Measurements from ENCODE around the gene POM121C.
"Not testable (repeated sequence)": the region's sequence is repeated elsewhere in the genome, so short reads cannot be mapped to it uniquely, and the experiment has no call there.

Gene POM121C

GRCh38 chr7:75485979-75486643 lies at the start of gene POM121C:
Gene POM121C, minus strand, starts transcription at chr7:75486299. Its CDS starts 44,803 bp downstream, at chr7:75441496.
- DNase-seq (ENCODE audit: low read depth) = peak; percentile 90
- peak within 1 kb of the TSS; percentile 71 for H3K4me3 ChIP-seq (ENCODE audit: low read length)

DNA sequence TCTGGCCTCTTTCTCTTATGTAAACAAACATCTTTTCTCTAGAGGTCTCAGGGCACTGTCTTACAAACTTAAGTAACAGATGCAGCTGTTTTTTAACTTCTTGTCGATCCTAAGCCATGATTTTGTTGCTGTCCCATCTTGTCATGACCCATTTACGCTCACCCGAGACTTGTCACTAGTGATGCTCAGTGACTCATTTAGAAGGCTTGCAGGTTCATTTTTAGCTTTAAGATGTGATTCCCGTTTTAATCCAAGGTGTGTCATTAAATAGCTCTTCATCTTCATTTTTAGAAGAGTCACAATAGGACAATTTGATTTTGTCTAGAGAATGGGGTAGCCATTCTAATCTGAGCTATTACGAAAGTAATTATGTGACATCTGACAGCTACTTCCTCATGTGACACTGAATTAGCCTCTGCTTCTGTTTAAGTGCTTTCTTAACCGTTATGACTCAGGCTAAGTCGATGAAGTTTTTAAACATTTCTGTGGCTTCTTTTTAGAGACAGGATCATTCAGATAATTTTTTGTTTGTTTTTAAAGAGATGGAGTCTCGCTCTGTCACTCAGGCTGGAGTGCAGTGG lies 48.7 kb upstream of the POM121C start:
- peak; percentile 72 for DNase-seq (ENCODE audit: low read depth)
- H3K4me3 ChIP-seq (ENCODE audit: low read length) = no peak overlapping the region
- TF ChIP-seq, protein P1, sequence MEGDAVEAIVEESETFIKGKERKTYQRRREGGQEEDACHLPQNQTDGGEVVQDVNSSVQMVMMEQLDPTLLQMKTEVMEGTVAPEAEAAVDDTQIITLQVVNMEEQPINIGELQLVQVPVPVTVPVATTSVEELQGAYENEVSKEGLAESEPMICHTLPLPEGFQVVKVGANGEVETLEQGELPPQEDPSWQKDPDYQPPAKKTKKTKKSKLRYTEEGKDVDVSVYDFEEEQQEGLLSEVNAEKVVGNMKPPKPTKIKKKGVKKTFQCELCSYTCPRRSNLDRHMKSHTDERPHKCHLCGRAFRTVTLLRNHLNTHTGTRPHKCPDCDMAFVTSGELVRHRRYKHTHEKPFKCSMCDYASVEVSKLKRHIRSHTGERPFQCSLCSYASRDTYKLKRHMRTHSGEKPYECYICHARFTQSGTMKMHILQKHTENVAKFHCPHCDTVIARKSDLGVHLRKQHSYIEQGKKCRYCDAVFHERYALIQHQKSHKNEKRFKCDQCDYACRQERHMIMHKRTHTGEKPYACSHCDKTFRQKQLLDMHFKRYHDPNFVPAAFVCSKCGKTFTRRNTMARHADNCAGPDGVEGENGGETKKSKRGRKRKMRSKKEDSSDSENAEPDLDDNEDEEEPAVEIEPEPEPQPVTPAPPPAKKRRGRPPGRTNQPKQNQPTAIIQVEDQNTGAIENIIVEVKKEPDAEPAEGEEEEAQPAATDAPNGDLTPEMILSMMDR (conservative IDR thresholded peaks at IDR 0.05; ENCODE audit: low read length) = no peak

DNA sequence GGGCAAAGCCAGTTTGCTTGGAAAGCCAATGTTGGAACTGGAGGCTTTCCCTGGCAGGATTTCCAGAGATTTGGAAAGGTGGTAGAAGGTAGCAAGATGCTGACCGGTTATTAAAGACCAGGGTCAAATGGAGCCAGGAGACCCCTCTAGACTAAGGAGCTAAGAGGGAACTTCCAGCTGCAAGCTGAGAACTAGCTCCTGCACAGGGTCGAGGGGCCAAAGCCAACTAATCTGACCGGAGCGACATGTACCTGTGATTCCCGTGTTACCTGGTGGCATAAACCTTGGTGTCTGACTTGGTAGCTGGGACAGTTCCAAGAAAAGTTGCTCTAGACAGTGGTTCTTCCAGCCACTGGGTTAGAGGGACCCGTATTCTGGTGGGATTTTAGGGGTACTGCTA lies 47.8 kb upstream of the POM121C start:
- DNase-seq (ENCODE audit: low read depth) = no peak

DNA sequence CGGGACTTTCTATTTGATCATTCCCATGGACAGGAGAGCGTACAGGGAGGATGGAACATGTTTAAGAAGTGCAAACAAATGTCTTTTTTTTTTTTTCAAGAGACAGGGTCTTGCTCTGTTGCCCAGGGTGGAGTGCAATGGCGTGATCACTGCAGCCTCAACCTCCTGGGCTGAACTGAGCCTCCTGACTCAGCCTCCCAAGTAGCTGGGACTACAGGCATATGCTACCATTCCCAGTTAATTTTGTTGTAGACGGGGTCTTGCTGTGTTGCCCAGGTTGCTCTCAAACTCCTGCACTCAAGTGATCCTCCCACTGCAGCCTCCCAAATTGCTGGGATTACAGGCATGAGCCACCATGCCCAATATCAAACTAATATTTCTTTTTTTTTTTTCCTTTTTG lies 46.5 kb upstream of the POM121C start:
- DNase-seq (ENCODE audit: low read depth) = no peak
- no peak overlapping the region for H3K4me3 ChIP-seq (ENCODE audit: low read length)
- TF ChIP-seq, protein P1 (conservative IDR thresholded peaks at IDR 0.05; ENCODE audit: low read length) = no peak

More for the DNA sequence above, 47.8 kb upstream of the POM121C start:
- TF ChIP-seq, protein P1 (conservative IDR thresholded peaks at IDR 0.05; ENCODE audit: low read length) = no peak
- H3K4me3 ChIP-seq (ENCODE audit: low read length) = no peak overlapping the region

- DNase-seq (ENCODE audit: low read depth) = no peak
These were observed 45.3 kb upstream of the POM121C start for GRCh38 chr7:75531359-75531821.

DNA sequence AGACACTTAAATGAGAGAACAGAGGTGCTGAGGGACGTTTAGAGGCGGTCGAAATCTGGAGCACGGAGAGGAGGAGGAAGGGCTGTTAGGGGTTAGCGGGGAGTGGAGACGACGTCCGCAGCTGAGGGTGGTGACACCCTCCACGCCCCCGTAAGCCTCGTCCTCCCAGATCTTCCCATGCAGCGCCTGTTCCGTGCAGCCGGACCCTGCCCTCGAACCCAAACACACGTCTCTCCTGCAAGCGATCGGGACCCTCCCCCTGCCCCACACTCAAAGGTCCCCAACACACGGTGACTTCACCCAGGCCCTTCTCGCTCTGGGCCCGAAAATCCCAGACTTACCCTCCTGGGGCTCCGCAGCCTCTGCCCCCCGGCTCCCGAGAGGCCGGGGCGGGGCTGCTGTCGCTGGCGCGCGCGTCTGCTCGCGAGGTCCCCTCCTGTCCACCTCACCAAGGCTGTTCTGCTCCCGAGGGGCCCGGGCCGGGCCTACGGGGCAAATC lies 41.2 kb upstream of the POM121C start:
- not testable (repeated sequence) for DNase-seq (ENCODE audit: low read depth)

More at GRCh38 chr7:75531359-75531821, 45.3 kb upstream of the POM121C start:
- no peak overlapping the region for H3K4me3 ChIP-seq (ENCODE audit: low read length)
- TF ChIP-seq, protein P1 (conservative IDR thresholded peaks at IDR 0.05; ENCODE audit: low read length) = no peak

GRCh38 chr7:75521727-75522126 lies 35.6 kb upstream of the POM121C start:
- not testable (repeated sequence) for H3K4me3 ChIP-seq (ENCODE audit: low read length); DNase-seq (ENCODE audit: low read depth)

More for the DNA sequence above, 41.2 kb upstream of the POM121C start:
- peak overlapping the region; percentile 84 for H3K4me3 ChIP-seq (ENCODE audit: low read length)

DNA sequence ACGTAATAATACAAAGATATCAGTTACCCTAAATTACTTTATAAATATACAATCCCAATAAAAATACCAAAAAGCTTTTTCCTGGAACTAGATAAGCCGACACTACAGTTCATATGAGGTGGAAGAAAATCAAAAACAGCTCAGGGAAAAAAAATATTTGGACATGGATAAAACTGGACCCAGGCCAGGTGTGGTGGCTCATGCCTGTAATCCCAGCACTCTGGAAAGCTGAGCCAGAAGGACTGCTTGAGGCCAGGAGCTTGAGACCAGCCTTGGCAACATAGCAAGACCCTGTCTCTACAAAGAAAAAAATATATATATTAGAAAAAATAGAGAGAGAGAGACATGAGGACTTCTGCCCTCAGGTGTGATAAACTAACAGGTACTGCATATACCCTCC lies 32.7 kb upstream of the POM121C start:
- H3K4me3 ChIP-seq (ENCODE audit: low read length); DNase-seq (ENCODE audit: low read depth): not testable (repeated sequence)

DNA sequence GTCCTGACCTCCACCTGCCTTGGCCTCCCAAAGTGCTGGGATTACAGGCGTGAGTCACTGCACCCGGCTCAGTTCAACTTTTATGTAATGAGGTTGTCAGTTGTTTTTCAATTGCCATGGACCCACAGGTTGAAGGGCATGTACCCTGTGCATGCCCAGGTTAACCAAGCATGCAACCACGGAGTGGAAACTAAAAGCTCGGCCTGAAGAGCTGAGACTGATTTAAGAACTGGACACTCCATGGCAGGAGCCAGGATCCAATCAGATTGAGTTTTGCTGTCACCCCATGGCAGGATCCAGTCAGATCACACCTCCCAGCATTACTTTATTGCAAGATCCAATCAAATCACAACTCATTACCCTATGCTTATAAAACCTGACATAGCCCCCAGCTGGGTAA lies 22.9 kb upstream of the POM121C start:
- not testable (repeated sequence) for DNase-seq (ENCODE audit: low read depth)

GRCh38 chr7:75492020-75492419 lies 5.9 kb upstream of the POM121C start, which contains the start of gene SPDYE5:
Gene SPDYE5, plus strand, starts transcription at chr7:75492320. Its CDS starts 1,728 bp downstream, at chr7:75494048.
- not testable (repeated sequence) for H3K4me3 ChIP-seq (ENCODE audit: low read length); DNase-seq (ENCODE audit: low read depth)

More for the DNA sequence above, 22.9 kb upstream of the POM121C start:
- not testable (repeated sequence) for H3K4me3 ChIP-seq (ENCODE audit: low read length)

DNA sequence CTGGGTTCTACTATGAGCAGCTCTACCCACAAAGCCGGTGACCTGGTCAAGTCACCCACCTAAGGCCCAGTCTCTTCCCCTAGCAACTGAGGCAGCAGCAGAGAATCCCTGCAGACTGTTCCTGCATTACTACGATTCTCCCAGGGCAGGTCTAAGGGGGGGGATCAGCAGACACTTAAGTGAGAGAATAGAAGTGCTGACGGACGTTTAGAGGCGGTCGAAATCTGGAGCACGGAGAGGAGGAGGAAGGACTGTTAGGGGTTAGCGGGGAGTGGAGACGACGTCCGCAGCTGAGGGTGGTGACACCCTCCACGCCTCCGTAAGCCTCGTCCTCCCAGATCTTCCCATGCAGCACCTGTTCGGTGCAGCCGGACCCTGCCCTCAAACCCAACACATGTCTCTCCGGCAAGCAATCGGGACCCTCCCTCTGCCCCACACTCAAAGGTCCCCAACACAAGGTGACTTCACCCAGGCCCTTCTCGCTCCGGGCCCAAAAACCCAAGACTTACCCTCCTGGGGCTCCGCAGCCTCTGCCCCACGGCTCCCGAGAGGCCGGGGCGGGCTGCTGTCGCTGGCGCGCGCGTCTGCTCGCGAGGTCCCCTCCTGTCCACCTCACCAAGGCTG lies 632 bp downstream of the POM121C start:
- H3K4me3 ChIP-seq (ENCODE audit: low read length) = peak overlapping the region; percentile 71
- not testable (repeated sequence) for DNase-seq (ENCODE audit: low read depth)

DNA sequence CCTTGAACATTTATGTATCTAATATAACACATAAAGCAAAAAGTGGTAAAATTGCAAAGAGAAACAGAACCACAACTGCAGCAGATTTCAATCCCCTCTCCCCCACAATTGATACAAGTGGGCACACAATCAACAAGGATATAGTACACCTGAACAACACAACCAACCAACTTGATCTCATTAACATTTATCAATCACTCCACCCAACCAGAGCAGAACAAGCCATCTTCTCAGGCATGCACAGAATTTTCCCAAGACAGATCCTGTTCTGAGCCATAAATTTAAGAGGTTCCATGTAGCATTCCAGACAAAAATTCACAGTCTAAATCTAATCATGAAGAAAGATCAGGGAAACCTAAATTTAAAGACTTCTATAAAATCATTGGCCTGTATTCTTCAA lies 5.8 kb downstream of the POM121C start:
- not testable (repeated sequence) for H3K4me3 ChIP-seq (ENCODE audit: low read length); DNase-seq (ENCODE audit: low read depth)

DNA sequence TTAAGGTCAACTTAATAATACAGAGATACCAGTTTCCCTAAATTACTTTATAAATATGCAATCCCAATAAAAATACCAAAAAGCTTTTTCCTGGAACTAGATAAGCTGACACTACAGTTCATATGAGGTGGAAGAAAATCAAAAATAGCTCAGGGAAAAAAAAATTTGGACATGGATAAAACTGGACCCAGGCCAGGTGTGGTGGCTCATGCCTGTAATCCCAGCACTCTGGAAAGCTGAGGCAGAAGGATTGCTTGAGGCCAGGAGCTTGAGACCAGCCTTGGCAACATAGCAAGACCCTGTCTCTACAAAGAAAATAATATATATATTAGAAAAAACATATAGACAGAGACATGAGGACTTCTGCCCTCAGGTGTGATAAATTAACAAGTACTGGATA lies 8.6 kb downstream of the POM121C start:
- not testable (repeated sequence) for H3K4me3 ChIP-seq (ENCODE audit: low read length); DNase-seq (ENCODE audit: low read depth)

GRCh38 chr7:75470166-75470565 lies 15.9 kb downstream of the POM121C start:
- not testable (repeated sequence) for H3K4me3 ChIP-seq (ENCODE audit: low read length)

More at GRCh38 chr7:75470166-75470565, 15.9 kb downstream of the POM121C start:
- DNase-seq (ENCODE audit: low read depth) = not testable (repeated sequence)

Measured in AG10803 (cell line).